Activated CD4-positive, alpha-beta T cell treated with anti-CD3 and anti-CD28 coated beads, Interleukin-10, Interleukin-2, amounts not matched to agents 100 ng/mL and 50 ng/mL, durations not matched to agents 16 hours and 8 hours (primary cell): ENCODE measurements around the gene MAGOH.
A peak's percentile ranks its signal among the peaks of the same experiment; 100 is the strongest.
"Not testable (repeated sequence)": the region's sequence is repeated elsewhere in the genome, so short reads cannot be mapped to it uniquely, and the experiment has no call there.

Experiments used
- DNase-seq: peaks from one replicate; pipeline ENCODE4 v3.0.0-alpha.2; 2020

Gene MAGOH

DNA sequence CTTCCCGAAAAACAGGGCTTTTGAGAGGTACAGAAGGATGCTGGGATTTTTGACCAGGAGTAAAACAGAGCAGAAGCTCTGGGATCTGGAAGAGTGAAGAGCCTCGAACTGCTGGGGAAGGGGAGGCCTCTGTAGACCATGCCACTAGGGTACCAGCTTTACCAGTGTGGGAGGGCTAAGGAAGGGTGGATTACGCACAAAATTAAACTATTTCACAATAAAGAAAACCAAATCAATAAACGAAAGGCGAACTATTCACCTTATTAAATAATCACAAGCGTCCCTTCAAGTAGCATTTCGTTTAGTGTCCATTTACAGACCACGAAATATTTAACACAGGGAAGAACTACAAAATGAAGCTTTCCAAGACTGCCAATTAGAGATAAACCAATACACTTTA lies 18.6 kb downstream of the MAGOH start:
- DNase-seq, result no peak

DNA sequence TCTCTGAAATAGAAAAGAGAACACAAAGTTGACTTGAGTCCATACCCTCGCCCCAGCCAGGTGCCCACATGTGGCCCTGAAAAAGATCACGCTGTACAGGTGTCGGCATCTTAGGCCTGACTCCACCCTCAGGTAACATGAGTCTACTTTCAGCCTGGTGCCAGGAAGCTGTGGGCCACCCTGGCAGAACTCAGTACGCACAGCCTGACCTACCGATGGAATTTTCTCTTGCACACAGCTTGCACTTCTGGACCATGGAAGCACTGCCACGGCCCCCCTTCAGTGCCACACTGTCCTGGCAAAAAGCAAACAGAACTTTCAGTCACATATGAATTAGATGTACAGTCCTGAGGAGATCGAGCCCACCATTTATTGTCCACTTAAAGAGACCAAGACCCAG lies 20.1 kb downstream of the MAGOH start:
- no peak for DNase-seq

DNA sequence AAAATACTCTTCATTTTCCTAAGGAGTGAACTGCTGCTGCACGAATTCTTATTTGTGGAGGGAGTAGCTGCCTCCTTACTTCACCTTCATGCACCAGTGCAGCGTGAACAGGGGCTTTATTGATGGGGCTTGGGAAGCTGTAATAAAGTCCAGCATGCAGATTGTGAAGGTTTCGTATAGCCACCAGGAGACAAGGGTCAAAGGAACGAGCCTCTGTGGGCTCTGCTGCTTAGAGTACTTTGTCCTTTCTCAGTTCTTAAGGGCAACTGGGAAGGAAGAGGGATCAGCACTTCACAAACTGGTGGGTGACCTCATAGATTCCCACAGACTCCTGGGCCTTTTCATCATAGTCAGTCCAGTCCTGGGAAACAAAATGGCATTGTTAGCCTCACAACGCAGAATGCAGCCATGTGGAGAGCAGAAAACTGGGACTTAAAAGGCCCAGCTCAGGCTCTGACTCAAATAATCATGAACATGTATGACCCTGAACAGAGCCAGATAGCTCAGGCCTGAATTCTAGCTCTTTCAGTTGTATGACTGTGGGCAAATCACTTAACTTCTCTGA lies 23.9 kb downstream of the MAGOH start:
- DNase-seq, result no peak

DNA sequence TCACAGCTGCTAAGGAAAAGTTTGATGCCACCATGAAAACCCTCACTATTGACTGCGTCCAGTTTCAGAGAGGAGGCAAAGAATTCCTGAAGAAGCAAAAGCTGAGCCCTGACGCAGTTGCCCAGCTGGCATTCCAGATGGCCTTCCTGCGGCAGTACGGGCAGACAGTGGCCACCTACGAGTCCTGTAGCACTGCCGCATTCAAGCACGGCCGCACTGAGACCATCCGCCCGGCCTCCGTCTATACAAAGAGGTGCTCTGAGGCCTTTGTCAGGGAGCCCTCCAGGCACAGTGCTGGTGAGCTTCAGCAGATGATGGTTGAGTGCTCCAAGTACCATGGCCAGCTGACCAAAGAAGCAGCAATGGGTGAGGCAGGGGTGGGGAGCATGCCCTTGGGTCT lies 27.4 kb downstream of the MAGOH start:
- no peak for DNase-seq

DNA sequence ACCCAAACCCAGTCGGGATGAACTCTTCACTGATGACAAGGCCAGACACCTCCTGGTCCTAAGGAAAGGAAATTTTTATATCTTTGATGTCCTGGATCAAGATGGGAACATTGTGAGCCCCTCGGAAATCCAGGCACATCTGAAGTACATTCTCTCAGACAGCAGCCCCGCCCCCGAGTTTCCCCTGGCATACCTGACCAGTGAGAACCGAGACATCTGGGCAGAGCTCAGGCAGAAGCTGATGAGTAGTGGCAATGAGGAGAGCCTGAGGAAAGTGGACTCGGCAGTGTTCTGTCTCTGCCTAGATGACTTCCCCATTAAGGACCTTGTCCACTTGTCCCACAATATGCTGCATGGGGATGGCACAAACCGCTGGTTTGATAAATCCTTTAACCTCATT lies 28.0 kb downstream of the MAGOH start:
- no peak for DNase-seq

DNA sequence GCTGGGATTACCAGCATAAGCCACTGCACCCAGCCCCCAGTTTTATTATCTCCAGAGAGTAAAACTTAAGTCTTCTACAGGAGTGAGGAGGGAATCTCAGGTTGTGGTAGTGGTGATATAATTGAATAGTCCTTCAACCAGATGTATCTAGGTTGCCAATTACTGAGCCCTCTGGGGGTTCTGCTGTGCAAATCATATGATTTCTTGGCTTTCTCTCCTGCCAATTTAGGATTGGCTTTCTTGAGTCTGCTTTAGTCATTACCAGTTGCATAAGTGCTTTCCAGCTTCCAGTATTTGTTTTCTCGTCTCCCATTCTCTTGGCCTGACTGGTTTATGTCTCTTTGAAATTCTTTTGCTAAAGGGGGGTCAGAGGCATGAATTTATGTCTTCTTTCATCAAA lies 30.6 kb downstream of the MAGOH start:
- DNase-seq, result no peak

DNA sequence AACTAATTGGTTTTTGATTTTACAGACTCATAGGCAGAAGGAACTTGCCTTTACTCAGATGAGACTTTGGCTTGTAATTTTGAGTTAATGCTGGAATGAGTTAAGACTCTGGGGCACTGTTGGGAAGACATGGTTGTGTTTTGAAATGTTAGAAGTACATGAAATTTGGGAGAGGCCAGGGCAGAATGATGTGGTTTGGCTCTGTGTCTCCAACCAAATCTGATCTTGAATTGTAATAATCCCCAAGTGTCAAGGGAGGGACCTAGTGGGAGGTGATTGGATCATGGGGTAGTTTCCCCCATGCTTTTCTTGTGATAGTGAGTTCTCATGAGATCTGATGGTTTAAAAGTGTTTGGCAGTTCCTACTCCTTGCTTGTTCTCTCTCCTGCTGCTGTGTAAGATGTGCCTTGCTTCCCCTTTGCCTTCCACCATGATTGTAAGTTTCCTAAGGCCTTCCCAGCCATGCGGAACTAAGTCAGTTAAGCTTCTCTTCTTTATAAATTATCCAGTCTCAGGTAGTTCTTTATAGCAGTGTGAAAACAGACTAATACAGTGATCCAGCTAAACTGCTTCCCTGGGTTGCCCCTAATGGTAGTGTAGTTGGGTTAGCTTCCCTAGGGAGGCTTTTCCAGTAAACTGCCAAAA lies 31.5 kb downstream of the MAGOH start:
- DNase-seq, result no peak

DNA sequence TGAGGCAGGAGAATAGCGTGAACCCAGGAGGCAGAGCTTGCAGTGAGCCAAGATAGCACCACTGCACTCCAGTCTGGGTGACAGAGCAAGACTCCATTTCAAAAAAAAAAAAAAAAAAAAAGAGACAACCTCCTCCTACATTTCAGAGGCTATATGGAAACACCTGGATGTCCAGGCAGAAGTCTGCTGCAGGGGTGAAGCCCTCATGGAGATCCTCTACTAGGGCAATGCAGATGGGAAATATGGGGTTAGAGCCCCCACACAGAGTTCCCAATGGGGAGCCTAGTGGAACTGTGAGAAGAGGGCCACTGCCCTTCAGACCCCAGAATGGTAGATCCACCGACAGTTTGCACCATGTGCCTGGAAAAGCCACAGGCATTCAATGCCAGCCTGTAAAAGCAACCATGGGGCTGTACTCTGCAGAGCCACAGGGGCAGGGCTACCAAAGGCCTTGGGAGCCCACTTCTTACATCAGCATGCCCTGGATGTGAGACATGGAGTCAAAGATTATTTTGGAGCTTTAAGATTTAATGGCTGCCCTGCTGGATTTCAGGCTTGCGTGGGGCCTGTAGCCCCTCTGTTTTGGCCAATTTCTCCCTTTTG lies 32.1 kb downstream of the MAGOH start:
- peak; percentile 11 for DNase-seq

DNA sequence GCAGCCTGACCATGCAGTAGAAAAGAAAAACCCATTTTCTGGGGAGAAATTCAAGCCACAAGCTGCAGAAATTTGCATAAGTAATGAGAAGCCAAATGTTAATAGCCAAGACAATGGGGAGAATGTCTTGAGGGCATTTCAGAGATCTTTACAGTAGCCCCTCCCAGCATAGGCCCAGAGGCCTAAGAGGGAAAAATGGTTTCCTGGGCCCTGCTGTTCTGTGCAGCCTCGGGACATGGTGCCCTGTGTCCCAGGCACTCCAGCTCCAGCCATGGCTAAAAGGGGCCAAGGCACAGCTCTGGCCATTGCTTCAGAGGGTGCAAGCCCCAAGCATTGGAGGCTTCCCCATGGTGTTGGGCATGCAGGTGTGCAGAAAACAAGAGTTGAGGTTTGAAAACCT lies 32.8 kb downstream of the MAGOH start:
- DNase-seq, result not testable (repeated sequence)

DNA sequence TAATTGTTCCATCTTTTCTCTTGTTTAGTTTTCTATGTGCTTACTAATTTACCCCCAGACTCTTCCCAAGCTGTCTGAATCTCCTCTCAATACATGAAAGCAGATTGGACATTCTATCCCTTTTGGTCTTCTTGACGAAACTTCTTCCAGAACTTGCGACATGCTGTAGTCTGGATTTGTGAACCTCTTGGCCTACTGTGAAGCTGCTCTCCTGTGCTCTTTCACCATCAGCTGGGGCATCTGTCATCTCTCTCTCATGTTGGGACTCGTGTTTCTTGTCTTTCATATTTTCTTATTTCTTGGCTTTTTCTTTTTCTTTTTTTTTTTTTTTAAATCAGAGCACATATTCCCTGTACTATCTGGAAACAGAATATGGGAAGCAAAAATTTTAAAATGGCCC lies 34.9 kb downstream of the MAGOH start:
- DNase-seq, result no peak

DNA sequence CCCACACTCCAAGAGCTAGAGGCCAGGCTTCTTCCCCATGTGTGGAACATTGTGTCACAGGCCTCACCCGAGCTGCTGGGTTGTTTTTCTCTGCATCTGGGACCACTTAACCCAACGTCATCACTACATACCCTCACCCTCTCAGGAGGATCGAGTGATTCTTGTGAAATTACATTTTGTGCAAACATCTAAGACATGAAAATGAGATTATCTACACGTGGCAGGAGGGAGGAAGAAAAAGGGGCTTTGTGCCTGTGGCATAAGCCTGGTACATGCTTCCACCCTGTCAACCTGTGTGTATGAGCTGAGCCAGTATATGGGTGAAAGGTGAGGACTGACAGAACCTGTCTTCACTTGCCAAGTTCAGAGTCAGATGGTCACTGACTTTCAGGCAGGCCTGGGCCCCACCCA lies 40.1 kb downstream of the MAGOH start:
- no peak for DNase-seq

DNA sequence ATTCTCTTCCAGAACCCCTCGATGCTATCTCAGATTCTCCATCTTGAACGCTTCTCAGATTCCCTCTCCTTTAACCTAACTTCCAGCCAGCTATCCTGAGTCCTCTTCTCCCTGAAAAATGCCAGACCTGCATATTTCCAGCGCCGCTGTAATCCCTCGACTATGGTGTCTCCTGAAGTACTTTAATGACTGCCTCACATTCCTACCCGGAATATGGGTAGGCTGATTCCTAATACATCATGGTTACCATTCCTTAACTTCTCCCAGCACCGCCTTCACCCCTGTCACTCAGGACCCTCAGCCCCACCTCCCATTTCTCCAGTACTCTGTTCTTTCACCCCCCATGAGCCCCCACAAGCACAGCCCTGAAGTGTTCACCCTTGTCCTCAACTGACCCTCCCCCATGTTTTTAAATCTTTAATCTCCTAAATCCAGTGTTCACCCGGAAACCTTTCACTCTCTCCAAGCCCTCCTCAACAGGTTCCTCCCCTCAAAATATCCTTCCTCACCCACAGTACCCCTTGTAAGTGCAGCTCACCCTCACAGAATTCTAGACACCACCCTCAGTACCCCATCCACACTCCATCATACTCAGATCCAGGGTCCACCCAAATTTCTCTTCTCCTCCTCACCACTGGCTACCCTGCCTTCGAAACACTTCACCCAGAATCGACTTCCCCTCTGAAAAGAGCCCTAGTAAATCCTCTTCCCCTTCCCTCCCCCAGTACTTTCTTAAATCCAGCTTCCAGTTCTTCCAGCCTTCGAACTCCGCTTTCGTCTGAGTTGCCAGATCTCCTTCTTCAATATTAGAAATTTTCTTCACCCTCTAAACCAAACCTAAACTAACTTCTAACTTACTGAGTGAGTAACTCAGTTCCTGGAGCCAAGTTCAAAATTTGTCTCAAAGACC lies 40.8 kb downstream of the MAGOH start:
- no peak for DNase-seq

DNA sequence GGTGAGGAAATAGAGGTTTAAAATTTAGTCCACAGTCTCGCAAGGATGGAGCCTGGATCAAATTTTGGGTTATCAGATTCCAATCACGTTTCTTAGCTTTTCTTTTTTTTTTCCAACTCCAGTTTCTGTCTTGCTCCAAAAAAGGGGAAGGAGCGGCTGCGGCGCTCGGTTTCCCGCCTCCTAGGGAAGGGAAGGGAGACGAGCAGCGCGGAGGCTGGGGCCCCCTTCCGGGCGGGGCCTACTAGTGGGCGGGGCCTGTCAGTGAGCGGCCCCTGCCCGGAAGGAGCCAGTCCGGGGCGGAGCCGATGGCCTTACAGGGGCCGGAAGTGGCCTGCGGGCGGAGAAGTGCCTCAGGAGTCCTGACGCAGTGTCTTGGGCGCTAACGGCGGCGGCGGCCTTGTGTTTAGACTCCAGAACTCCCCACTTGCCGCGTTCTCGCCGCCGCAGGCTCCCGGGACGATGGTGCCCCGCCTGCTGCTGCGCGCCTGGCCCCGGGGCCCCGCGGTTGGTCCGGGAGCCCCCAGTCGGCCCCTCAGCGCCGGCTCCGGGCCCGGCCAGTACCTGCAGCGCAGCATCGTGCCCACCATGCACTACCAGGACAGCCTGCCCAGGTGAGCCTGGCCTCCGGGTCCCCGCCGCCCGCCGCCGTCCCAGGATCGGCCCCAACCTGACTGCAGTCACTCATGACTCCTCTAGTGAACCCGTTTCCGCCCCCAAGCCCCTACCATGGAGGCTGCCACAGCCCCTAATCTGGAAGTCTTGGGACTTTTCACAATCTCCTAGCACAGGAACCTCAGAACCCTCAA lies 41.6 kb downstream of the MAGOH start, which contains the start of gene CPT2:
Gene CPT2, plus strand, starts transcription at position 340 of the 806 bp plus-strand sequence. Its CDS starts 120 bp downstream, at position 460.
- DNase-seq, result peak; percentile 97

DNA sequence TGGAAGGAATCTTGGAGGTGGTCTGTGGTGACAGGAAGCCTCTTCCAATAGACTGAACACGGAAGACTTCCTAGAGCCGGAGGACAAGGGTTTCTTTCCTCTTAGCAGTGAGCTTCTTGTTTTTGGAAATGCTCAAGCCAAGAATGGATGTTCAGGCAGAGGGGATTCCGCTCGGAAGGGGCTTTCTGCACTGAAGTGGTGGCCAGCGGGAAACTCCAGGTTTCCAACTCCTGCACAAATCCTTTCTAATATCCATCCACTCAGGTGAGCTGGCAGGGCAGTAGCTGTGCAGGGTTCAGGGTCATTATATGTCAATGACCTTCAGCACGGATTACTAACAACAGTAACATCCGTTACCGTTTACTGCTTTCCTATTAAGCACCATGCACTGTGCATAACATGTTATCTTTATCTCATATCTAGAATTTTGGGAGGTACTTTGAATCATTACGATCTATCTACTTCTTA lies 42.3 kb downstream of the MAGOH start:
- no peak for DNase-seq

DNA sequence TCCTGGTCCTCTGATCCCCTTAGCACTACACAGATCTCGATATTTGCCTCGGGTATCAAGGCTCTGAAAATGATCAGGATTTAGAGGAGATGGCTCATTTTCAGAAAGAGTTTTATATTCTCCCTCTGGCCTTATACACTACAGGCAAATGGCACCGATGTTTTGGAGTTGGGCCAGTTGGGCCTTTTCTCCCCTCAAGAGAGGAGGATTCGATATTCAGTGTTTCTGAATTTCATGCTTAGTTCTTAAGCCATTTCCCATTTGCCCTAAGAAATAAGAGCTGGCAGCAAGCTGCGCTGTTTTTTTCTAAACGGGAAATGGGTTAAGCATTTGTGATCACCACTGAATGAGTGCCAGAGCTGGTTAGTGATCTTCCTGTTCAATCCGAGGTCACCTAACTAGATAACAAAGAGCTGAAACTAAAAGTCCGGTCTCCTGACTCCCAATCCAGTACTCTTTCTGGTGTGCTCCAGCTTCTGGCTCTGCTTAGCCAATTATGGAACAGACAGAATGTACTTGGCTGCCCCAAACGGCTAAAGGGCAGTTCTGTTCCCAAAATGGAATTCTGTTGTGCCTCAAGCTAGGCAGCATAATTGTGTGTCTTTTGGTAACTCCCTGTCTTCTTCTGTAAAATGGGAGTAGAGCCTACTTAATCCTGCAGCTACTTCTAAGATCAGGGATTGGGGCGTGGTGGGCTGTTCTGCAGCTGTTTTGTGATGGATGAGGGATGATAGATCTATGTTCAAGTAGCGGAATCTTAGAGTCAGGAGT lies 42.9 kb downstream of the MAGOH start:
- no peak for DNase-seq

DNA sequence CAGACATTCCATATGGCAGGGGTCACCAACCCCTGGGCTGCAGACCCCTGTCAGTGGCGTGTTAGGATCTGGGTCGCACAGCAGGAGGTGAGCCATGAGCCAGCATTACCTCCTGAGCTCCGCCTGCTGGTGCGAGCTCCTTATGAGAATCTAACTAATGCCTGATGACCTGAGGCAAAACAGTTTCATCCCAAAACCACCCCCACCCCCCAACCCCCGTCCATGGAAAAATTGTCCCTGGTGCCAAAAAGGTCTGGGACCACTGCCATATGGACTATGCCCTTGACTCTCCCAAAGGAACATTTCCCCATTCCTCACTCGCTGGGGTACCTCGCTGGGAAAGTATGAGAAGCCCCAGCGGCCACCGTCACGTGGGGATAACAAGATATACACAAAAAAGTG lies 48.1 kb downstream of the MAGOH start:
- no peak for DNase-seq

DNA sequence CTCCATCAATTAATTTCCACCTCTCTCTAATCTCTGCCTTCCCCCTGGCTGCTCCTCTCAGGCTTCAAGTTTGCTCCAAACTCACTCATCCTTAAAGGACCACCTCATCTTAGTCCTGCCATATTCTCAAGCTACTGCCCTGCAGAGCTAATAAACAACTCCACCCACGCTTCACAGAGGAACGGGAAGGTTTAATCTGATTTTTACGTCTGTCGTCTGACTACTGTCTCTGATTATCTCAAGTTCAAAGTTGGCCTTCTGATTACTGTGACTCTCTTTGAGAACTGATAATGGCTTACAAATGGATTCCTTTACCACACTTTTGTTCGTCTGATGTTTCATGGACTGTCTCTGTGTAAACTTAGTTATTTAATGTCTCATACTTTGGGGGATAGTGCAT lies 49.3 kb downstream of the MAGOH start:
- DNase-seq, result no peak

DNA sequence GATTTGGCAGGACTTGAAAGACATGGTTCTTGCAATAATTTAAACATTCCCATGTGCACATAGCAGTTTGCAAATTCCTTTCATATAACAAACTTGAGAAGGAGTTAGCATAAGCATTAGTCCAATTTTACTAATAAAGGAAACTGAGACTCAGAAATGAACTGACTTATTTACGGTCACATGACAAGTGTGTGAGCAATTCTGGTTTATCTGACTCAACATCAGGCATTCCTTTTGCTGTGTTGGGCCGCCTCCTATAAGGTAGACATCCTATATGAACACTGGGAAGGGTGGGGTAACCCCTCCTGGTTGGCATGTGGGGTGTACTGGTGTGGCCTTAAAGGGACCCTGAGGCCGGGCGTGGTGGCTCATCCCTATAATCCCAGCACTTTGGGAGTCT lies 50.2 kb downstream of the MAGOH start:
- peak; percentile 18 for DNase-seq

DNA sequence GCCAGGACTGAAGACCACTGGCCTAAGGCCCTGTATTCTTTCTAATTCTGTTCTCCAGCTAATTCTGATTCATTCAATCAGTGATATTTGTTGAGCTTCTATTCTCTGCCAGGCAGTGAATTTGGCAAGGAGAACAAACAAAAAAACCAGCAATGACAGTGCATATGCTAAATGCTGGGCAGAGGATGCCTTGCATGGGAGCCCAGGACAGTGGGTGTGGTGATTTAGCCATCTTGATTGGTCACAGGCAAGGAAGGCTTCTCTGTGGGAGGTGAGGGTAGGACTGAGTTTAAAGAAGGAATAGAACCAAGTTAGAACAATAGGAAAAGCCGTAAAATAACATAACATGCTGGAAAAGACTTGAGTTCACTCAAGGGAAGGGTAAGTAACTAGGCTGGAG lies 50.9 kb downstream of the MAGOH start:
- DNase-seq, result no peak

DNA sequence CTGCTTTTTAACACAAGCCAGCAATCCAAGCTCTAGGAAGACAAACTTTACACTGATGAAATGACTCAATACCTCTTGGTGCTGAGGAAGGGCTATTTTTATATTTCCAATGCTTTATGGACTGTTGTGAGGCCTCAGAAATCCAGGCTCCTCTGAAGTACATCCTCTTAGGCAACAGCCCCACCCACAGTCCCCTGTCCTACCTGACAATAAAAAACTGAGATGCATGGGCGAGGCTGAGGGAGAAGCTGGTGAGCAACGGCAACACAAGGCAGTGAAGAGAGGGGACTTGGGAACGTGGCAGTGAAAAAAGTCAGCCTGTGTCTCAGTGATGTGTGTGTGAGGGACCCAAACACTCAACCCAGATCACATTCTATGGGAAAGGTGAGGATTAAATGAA lies 51.8 kb downstream of the MAGOH start:
- no peak for DNase-seq

DNA sequence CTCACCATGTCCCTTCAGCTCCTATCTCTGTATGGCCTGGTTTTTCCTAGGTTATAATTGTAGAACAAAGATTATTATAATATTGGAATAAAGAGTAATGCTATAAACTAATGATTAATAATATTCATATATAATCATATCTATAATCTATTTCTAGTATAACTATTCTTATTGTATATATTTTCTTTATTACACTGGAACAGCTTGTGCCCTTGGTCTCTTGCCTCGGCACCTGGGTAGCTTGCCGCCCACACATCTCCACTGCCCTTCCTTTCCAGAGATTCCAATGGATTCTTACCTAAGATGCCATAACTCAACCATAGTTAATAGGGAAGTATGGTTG lies 52.4 kb downstream of the MAGOH start:
- DNase-seq, result not testable (repeated sequence)
